Activated T-helper 1 cell treated with Interleukin-2 at 50 U/mL for 16 hours (primary cell): ENCODE results near the gene OR8B8.
"Not testable (repeated sequence)": the region's sequence is repeated elsewhere in the genome, so short reads cannot be mapped to it uniquely, and the experiment has no call there.

Source experiments
- DNase-seq: peaks from one replicate; pipeline ENCODE4 v3.0.0-alpha.2; 2020; ENCODE audit warnings: low read depth

The OR8B8 gene

DNA sequence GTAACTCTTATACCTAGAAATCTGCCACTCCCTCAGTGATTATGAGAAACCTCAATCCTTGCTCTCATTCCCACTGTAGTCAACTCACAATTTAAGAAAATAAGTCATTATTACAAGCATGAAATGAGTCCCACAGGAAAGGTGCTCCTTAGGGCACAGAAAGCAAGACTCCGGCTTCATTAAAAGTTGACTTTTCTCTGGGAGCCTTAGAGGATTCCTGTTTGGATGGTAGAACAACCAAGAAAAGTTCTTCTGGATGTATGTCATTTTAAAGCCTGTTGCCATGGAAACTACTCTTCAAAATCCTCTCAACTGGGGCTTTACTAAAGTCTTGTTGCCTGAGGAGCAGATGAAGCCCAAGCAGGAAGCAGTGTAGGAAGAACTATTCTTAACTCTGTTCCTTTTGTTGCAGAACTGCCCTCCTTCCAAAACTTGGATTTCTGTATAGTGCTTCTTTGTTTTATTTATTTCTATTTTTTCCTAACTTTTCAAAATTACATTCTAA, at the start of gene OR8B8:
OR8B8 (minus strand) TSS at position 51 of the 505 bp plus-strand sequence. CDS start 4,611 bp downstream, outside the sequence.
- no peak for DNase-seq

DNA sequence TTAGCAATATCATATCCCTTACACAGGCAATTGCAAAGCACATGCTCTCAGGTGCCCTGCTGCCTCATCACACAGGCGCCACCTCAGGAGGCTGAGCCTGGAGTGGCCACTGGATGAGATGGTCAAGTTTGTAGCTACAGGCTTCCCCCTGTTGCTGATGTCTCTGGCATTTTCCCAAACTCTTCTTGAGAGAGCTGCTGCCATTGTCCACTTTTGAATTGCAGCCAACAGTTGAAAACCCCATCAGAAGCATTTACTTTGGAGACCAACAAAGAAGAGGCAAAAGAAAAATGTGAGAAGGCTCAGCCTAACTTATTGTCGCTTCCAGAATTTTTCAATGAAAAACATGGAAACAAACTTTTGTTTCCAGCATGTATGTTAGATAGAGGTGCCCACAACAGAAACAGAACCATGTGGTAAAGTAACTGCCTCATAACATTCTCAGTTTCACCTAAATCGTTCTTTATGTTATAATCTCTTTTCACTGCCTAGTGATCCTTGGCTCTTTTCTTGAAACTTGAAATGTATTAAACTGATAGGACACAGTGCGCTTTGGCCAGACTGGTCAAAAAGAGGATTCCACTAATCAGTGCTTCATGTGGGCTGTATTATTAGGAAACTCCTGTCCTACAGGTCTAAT, 47.6 kb upstream of the OR8B8 start:
- no peak for DNase-seq

GRCh38 chr11:124483422-124483821, 37.9 kb upstream of the OR8B8 start:
- DNase-seq = no peak

DNA sequence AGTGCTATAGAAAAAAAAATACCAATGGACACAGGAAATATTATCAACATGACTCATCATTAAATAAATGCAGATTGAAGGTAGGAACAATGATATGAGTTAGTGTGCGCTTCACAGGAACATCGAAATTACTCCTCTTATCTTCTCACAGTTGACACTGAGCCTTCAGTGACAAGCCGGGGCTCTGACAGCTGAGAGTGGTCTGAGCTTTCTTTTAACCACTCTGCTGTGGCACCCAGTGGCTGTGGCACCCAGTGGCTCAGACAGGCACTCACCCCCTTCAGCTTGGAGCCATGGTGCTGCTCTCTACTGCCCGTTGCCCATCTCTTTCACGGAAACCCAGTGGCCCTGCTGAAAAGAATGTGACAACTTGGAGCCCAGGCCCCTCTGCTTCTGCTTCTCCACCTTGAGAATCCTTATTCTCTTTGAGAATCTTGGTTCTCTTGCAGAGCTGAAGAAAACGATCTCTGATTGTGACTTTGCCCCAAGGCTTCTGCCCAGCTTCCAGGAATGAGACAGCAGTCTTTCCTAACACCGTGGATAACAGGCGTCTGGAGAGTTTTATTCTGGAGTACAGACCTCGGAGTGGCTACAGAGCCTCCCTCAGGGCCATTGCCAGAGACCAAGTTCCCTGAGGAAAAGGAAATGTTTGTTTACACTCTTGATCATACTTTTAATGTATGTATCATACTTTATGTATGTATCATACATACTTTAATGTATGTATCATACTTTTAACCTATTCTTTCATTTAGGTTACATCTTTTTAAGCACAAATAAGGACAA, 37.1 kb upstream of the OR8B8 start:
- no peak for DNase-seq

DNA sequence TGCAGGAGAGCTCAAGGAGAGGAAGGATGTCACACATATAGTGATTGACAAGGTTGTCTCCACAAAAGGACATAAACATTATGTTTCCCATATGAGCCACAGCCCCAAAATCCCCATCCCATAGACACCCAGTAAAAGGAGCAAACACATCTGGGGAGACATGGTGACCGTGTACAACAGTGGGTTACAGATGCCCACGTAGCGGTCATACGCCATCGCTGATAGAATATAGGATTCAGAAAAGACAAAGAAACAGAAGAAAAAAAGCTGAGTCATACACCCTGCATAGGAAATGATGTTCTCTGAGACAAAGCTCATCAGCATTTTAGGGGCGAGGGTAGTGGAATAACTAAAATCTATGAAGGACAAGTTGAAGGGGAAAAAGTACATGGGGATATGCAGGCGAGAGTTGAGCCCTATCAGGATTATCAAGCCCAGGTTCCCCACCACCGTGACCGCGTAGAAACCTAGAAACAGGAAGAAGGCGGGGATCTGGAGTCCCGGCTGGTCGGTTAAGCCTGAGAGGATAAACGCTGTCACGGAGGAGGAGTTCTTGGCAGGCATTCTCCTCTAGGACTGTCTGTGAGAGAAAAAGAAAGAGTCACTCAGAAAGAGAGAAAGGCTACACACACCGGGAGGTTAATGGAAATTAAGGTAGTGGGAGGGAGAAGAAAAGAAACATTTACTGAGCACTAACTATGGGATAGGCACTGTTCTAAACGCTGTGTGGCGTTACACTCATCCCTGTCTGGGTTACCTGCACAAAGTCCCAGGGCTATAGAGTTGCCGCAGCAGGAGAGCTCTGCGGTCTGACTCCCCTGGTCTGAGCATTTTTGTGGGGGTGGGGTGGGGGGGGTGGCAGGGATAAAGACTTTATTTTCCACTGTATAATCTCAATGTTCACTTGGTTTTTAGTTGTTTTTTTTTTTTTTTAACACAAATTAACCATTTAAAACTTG, 36.1 kb upstream of the OR8B8 start:
- DNase-seq = no peak

- DNase-seq = no peak
These were observed 34.1 kb upstream of the OR8B8 start for GRCh38 chr11:124479561-124479960.

GRCh38 chr11:124475265-124475664, 29.8 kb upstream of the OR8B8 start:
- no peak for DNase-seq

GRCh38 chr11:124474779-124475178, 29.3 kb upstream of the OR8B8 start:
- no peak for DNase-seq

DNA sequence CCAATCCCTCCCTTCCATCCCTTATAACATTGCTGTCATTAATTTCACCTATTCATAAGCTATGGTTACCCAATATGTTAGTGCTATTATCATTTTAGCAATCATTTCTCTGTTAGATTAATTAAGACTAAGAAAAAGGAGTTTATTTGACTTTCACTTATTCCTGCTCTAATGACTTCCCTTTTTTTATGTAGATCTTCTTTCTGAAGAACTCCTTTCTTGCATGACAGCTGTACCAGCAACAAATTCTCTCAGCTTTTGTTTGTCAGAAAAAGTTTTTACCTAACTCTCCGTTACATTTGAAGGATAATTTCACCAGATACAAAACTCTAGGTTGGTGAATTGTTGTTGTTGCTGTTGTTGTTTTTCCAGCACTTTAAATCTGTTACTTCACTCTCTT, 28.6 kb upstream of the OR8B8 start:
- no peak for DNase-seq

- no peak for DNase-seq
These were observed 28.0 kb upstream of the OR8B8 start for GRCh38 chr11:124473476-124473875.

- no peak for DNase-seq
These were observed 25.2 kb upstream of the OR8B8 start for GRCh38 chr11:124470561-124471227.

GRCh38 chr11:124467381-124467927, 22.0 kb upstream of the OR8B8 start:
- no peak for DNase-seq

DNA sequence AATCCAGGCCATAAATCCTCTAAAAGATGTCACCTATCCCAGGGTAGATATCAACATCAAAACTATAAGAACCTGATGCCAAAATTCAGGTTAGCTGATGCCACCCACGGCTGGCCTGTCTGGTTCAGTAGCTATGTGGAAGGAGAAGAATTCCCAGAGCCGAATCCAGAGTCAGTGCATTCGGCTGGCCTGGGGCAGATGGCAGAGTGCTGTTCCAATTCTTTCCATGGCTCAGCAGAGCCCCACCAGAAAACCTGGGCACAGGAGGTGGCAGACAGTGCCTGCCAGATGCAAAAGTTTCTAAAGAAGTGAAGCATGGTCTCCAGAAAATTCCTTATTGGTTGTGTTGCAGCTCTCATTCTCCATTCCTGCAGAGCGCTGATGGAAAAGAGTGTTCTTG, 19.9 kb upstream of the OR8B8 start:
- no peak for DNase-seq

- DNase-seq = no peak
These were observed 18.5 kb upstream of the OR8B8 start for GRCh38 chr11:124463990-124464389.

- no peak for DNase-seq
These were observed 17.8 kb upstream of the OR8B8 start for GRCh38 chr11:124463324-124463723.

DNA sequence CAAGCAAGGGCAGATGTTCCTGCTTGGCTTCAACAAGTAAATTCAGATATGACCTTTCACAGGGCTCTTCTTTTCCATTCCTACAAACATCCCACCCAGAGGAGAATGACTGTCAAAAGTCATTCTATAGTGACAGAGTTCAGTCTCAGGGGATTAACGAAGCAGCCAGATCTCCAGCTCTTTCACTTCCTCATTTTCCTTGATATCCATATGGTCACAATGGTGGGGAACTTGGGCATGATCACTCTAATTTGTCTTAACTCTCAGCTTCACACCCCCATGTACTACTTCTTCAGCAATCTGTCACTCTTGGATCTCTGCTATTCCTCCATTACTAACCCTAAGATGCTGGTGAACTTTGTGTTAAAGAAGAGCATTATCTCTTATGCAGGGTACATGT, 15.0 kb upstream of the OR8B8 start:
- DNase-seq = no peak

DNA sequence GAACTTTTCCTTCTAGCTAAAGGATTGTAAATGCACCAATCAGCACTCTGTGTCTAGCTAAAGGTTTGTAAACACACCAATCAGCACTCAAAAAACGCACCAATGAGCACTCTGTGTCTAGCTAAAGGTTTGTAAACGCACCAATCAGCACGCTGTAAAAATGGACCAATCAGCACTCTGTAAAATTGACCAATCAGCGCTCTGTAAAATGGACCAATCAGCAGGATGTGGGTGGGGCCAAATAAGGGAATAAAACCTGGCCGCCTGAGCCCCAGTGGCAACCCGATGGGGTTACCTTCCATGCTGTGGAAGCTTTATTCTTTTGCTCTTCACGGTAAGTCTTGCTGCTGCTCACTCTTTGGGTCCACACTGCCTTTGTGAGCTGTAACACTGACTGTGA, 13.9 kb upstream of the OR8B8 start:
- not testable (repeated sequence) for DNase-seq

- DNase-seq = no peak
These were observed 9.1 kb upstream of the OR8B8 start for GRCh38 chr11:124454552-124454951.

DNA sequence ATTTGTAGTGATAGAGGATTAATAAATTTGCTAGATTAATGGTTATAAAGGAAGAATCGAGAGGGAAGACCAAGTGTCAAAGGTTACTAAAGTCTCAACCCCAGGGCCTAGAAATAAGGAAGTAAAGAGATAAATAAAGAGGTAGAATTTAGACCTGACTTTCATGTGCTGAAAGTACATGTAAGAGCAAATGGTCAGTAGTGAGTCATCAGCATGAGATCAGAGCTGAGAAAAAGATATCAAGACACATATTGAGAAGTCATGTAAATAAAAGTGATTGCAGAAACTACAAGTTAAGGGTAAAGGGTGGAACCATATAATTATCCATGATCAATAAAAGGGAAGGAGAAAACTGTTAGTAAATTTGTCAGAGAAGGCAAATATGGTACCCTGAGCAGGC, 1.4 kb upstream of the OR8B8 start:
- DNase-seq = no peak

DNA sequence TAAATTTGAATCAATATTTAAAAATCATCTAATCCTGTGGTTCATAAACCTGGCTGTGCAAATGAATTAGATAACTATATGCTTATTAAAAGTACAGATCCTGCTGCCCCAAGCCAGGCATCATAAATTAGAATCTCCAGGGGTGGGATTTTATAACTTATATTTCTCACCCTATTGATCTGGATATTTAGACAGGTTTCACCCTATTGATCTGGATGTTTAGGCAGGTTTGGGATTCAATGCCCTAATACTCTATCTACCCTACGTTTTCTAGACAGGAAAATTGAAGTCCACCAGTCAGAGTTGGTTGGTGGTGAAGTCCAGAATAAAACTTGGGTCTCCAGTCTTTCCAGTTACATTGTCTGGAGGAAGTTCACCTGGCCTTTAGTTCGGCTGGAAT, 2.6 kb downstream of the OR8B8 start:
- DNase-seq = no peak

DNA sequence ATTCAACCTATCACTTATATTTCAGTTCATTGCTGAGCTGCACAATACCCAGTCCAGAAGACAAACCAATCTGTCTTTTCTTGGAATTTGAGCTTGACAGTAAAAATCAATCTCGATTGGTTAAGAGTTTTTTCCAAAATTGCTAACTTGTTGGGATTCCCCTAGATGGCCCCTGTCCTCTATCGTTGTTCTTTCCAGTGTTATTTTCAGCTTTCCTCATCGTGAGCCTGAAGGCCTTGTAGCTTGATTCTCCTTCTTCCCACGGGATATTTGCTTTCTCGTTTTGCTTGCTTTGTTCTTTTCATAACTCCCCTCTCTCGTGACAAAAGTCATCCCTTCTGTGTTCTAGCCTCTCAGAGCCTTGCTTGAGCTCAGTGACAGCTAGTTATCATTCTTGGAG, 3.1 kb downstream of the OR8B8 start:
- DNase-seq = no peak

DNA sequence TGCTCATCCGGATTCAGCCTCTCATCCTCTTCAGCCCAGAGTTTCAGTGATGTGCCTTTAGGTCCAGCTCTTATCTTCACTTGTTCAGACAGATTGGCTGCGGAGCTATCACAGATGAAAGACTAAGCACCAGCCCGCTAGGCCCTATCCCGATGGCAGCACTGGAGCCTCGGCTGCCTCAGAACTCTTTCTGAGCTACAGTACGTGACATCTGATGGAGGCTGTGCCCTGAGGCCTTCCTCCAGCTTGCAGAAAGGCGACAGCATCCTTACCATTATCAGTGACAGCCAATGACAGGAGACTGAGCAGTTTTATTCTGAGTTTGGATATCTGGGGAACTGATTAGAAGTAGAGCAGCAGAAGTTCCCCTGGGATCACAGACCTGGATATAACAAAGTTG, 4.0 kb downstream of the OR8B8 start:
- no peak for DNase-seq
